ENCODE data around the gene TFAP2A. TPM values are rescaled to one million over a fixed set of nuclear protein-coding genes. Genes with fewer than 3 reads are reported as not detected.
A peak's percentile ranks its signal among the peaks of the same experiment; 100 is the strongest.

The TFAP2A gene
- total RNA-seq, 1 donor from 2014 or later, result 59.6 TPM

DNA sequence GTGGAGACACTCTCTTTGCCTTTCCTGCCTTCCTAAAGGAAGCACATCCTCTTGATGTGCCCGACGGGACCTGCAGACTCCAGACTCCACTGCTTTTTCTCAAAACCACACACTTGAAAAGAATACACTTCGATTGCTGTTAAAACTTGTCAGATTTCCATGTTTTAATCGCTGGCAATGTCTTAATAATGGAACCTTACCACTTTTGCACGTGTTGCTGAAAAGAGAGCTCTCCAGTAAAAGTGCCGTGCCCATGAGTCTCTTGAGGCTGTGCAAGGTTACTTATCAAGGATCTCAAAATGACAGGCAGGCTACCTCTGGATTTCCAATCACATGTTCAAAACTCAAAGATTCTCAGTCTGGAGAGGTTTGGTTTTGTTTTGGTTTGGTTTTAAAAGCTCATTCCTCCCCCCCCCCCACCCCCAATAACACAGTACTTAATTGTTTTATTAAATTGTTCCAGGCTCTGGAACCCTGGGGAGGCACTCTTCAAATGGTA is 12.0 kb upstream of the TFAP2A start:
- Mint-ChIP-seq H3K27ac (ENCODE audit: unreplicated experiment) (peak overlapping the region; percentile 95), H3K27me3 (ENCODE audit: unreplicated experiment) (peaks cover 2% of the 10 kb centered on the region), H3K9me3 (ENCODE audit: unreplicated experiment) (no peaks in the 10 kb centered on the region), H3K36me3 (ENCODE audit: unreplicated experiment) (no peaks in the 10 kb centered on the region), H3K4me1 (ENCODE audit: unreplicated experiment) (peaks cover 17% of the 10 kb centered on the region), H3K4me3 (ENCODE audit: unreplicated experiment) (peak overlapping the region; percentile 80)
- TF ChIP-seq, protein P1, sequence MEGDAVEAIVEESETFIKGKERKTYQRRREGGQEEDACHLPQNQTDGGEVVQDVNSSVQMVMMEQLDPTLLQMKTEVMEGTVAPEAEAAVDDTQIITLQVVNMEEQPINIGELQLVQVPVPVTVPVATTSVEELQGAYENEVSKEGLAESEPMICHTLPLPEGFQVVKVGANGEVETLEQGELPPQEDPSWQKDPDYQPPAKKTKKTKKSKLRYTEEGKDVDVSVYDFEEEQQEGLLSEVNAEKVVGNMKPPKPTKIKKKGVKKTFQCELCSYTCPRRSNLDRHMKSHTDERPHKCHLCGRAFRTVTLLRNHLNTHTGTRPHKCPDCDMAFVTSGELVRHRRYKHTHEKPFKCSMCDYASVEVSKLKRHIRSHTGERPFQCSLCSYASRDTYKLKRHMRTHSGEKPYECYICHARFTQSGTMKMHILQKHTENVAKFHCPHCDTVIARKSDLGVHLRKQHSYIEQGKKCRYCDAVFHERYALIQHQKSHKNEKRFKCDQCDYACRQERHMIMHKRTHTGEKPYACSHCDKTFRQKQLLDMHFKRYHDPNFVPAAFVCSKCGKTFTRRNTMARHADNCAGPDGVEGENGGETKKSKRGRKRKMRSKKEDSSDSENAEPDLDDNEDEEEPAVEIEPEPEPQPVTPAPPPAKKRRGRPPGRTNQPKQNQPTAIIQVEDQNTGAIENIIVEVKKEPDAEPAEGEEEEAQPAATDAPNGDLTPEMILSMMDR (IDR thresholded peaks at IDR 0.05), result no peak
- DNase-seq (ENCODE audit: extremely low spot score, unreplicated experiment), result no peak

DNA sequence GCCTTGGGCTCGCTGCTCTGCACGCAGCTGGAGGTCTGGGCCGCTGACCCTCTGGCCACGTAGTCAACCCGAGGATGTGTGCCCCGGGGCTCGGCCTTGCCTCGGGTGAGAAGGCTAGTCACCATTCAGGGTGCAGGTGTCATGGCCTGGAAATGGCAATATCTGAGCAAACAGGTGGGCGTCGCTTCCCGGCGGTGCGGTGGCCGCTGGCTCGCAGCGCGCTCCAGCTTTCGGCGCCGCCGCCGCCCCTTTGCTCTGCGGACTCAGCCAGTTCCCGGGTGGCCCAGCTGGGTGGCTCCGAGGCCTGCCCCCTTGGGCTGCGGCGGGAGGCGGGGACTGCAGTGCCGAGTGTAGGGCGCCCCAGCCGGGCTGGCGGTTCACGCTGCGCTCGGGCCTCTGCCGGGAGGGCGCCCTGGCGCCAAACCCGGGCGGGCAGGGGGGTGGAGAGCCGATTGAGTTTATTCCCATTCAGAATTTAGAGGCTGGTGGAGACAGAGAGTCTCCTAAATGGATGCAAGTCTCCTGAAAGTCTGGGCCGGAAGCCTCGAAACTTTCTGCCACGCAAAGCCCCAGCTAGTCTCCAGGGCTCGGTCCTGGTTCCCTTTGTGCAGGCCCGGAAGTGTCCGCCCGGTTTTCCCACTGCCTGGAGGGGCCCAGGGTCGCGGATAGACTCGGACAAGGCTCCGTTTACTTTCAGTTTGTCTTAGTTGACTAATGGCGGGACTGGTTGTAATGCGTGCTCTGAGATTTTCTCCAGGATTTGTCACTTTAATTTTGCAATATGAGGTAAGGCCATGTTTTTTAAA is 11.3 kb upstream of the TFAP2A start:
- TF ChIP-seq, protein P1 (IDR thresholded peaks at IDR 0.05), result no peak
- peak overlapping the region; percentile 95 for H3K27ac Mint-ChIP-seq (ENCODE audit: unreplicated experiment)
- peak; percentile 88 for DNase-seq (ENCODE audit: extremely low spot score, unreplicated experiment)
- no peaks in the 10 kb centered on the region for H3K9me3 Mint-ChIP-seq (ENCODE audit: unreplicated experiment)
- H3K4me1 Mint-ChIP-seq (ENCODE audit: unreplicated experiment), result peaks cover 17% of the 10 kb centered on the region
- peaks cover 5% of the 10 kb centered on the region for H3K27me3 Mint-ChIP-seq (ENCODE audit: unreplicated experiment)
- H3K36me3 Mint-ChIP-seq (ENCODE audit: unreplicated experiment), result no peaks in the 10 kb centered on the region
- peak overlapping the region; percentile 80 for H3K4me3 Mint-ChIP-seq (ENCODE audit: unreplicated experiment)

DNA sequence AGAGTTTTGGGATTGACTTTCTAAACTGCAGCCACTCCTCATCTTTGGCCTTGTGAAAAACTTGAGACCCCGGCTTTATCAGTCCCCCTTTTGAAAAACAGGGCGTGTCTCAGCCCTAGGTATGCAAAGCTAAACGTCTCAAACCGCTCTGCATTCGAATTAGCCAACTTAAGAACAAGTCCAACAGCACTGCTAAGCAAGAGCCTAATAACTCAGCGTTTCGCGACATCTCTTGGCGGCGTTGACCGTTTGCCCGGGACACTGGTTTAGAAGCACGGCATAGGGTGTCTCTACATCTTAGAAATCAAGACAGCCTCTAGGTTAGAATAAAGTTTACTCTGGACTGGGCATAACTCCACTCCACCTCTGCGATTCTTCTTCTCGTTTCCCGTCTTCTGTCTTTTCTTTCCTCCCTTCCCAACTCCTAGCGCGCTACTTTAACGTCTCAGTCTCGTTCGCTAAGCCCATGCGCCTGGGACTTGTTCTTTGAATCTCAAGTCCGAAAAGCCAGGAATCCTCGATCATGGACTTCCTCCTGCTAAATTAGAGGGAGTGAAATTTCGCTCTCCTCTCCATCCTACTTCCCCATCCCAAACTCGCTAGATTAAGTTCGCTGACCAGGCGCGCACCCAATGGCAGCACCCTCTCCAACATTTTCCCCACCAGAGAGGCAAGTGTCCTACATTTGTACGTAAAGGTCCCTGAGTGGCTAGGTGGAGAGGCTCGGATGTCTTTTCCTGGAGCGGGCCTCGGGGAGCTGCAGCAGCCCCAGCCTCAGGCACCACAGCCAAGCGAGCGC is 10.5 kb upstream of the TFAP2A start:
- DNase-seq (ENCODE audit: extremely low spot score, unreplicated experiment), result no peak
- Mint-ChIP-seq H3K4me1 (ENCODE audit: unreplicated experiment) (peaks cover 17% of the 10 kb centered on the region), H3K36me3 (ENCODE audit: unreplicated experiment) (no peaks in the 10 kb centered on the region), H3K27me3 (ENCODE audit: unreplicated experiment) (peaks cover 5% of the 10 kb centered on the region), H3K4me3 (ENCODE audit: unreplicated experiment) (peak overlapping the region; percentile 65), H3K9me3 (ENCODE audit: unreplicated experiment) (no peaks in the 10 kb centered on the region), H3K27ac (ENCODE audit: unreplicated experiment) (peak overlapping the region; percentile 47)
- TF ChIP-seq, protein P1 (IDR thresholded peaks at IDR 0.05), result no peak

DNA sequence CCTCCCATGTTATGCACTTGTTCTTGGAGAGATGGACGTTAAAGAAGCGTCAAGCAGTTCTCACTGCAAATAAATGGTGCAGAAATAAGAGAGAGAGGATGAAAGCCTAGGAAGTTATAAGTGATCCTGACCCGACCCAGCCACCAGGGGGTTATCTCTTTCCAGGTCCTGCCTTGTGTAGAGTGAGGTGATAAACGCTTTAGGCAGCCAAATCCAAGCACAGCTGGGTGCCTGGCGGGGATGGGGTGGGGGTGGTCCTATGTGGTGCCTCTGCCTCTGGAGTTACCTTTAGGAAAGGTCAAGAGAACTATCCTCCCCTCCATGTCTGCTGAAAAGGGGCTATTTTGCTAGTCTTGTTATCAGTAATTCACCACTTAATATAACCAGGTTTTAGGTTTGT is 9.2 kb upstream of the TFAP2A start:
- Mint-ChIP-seq H3K4me1 (ENCODE audit: unreplicated experiment) (peaks cover 22% of the 10 kb centered on the region), H3K27ac (ENCODE audit: unreplicated experiment) (no peak overlapping the region), H3K36me3 (ENCODE audit: unreplicated experiment) (no peaks in the 10 kb centered on the region), H3K27me3 (ENCODE audit: unreplicated experiment) (peaks cover 11% of the 10 kb centered on the region), H3K4me3 (ENCODE audit: unreplicated experiment) (no peak overlapping the region), H3K9me3 (ENCODE audit: unreplicated experiment) (no peaks in the 10 kb centered on the region)
- TF ChIP-seq, protein P1 (IDR thresholded peaks at IDR 0.05), result no peak
- no peak for DNase-seq (ENCODE audit: extremely low spot score, unreplicated experiment)

DNA sequence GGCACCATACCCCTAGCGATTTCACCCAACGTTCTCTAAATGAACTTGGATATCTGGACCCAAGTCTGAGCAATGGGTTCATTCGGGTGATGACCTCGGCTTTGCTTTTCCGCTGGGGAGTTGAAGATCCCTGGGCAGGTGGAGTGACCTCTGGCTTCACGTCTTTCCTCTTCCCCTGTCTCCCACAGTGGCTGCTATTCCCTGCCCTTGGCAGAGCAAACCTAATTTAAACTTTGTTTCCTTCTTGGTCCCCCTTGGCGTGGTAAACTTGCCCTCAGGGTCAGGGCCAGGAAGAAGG is 7.8 kb upstream of the TFAP2A start:
- Mint-ChIP-seq H3K27me3 (ENCODE audit: unreplicated experiment) (peaks cover 11% of the 10 kb centered on the region), H3K27ac (ENCODE audit: unreplicated experiment) (no peak overlapping the region), H3K4me3 (ENCODE audit: unreplicated experiment) (no peak overlapping the region), H3K9me3 (ENCODE audit: unreplicated experiment) (no peaks in the 10 kb centered on the region), H3K4me1 (ENCODE audit: unreplicated experiment) (peaks cover 26% of the 10 kb centered on the region), H3K36me3 (ENCODE audit: unreplicated experiment) (no peaks in the 10 kb centered on the region)
- TF ChIP-seq, protein P1 (IDR thresholded peaks at IDR 0.05), result no peak
- no peak for DNase-seq (ENCODE audit: extremely low spot score, unreplicated experiment)
